K562 (cell line): ENCODE measurements around the gene NRDE2. TPM values are rescaled to one million over a fixed set of nuclear protein-coding genes. Genes with fewer than 3 reads are reported as not detected.
A peak's percentile ranks its signal among the peaks of the same experiment; 100 is the strongest.

ENCODE experiments used
- ATAC-seq: fragments of 200-7000 bp; cut with Tn5 transposase; 3 replicates; pipeline ENCODE4 v1.9.1; 2020; ENCODE audit warnings: moderate library complexity
- BruUV-seq: library from RNA; stranded (reverse); fragments of 400-500 nt; replicated peaks from 2 replicates; lab custom pipeline; 2021; lab: Mats Ljungman, UMichigan
- CTCF ChIA-PET: fragments of 300-600 bp; formaldehyde crosslinking; extraction: SDS; loops from one replicate; lab custom pipeline; 2021; ENCODE audit warnings: low intra/inter-chr PET ratio; lab: Yijun Ruan, JAX
- POLR2A ChIA-PET: fragments of 300-600, 350-650 bp; sonication (Branson Sonifier 250); formaldehyde crosslinking; extraction: SDS; loops from one replicate; lab custom pipeline; 2021; ENCODE audit warnings: antibody characterized with exemption, inconsistent platforms; lab: Yijun Ruan, JAX
- DNase-seq, 4 experiments: peaks; one replicate each; pipeline versions ENCODE4 v3.0.0 to v3.0.0-alpha.2; 2011 to 2018; ENCODE audit warnings: low spot score in 3 of 4, mixed read lengths in 3 of 4; ENCODE audit errors: extremely low read depth in 1 of 4
- FAIRE-seq: peaks from 2 replicates; lab custom pipeline; 2011; peaks lifted over from hg19 to GRCh38; lab: Jason Lieb, UNC
- H2AFZ ChIP-seq: 2 replicates; pipeline ENCODE4 v1.6.0; 2011; ENCODE audit warnings: low read depth, low read length, control low read depth, inconsistent platforms
- H3K27ac ChIP-seq: fragments of 200-600 bp; 3 replicates; pipeline ENCODE4 v1.8.0; 2011; ENCODE audit warnings: low read depth, mild to moderate bottlenecking, control low read depth, inconsistent platforms, low read length, moderate library complexity, mixed read lengths; ENCODE audit errors: extremely low read depth
- H3K27me3 ChIP-seq, 2 experiments: fragments of 300-600 bp in 1 of 2; 2 replicates in 1 of 2; 3 replicates in 1 of 2; pipeline versions ENCODE4 v1.6.0 to v1.8.0; 2011; ENCODE audit warnings: inconsistent platforms in 2 of 2, low read length in 2 of 2, mild to moderate bottlenecking in 1 of 2, mixed read lengths in 1 of 2, moderate library complexity in 1 of 2; ENCODE audit not compliant: control insufficient read depth in 2 of 2, insufficient read depth in 2 of 2
- H3K36me3 ChIP-seq: fragments of 300-600 bp; 3 replicates; pipeline ENCODE4 v1.8.0; 2011; ENCODE audit warnings: mild to moderate bottlenecking, low read length, inconsistent platforms; ENCODE audit not compliant: control insufficient read depth, insufficient read depth
- H3K4me1 ChIP-seq, 2 experiments: fragments of 200-600 bp in 1 of 2; replicated peaks in 1 of 2; 2 replicates in 1 of 2; 3 replicates in 1 of 2; pipeline versions ENCODE4 v1.5.1 to v1.8.0; 2011; ENCODE audit warnings: inconsistent platforms in 2 of 2, low read length in 2 of 2, mild to moderate bottlenecking in 1 of 2, mixed read lengths in 1 of 2, moderate library complexity in 1 of 2; ENCODE audit not compliant: control insufficient read depth in 2 of 2, insufficient read depth in 2 of 2
- H3K4me2 ChIP-seq: 2 replicates; pipeline ENCODE4 v1.6.1; 2011; ENCODE audit warnings: low read length, control low read depth, inconsistent platforms, mixed read lengths; ENCODE audit not compliant: insufficient read depth
- H3K4me3 ChIP-seq: fragments of 200-600 bp; sonication (generic), shearing (Covaris generic); 2 replicates; pipeline ENCODE4 v1.5.1; 2016; ENCODE audit warnings: control low read depth, inconsistent platforms
- H3K79me2 ChIP-seq: fragments of 200-600 bp; 3 replicates; pipeline ENCODE4 v1.8.0; 2011; ENCODE audit warnings: low read length, inconsistent platforms; ENCODE audit not compliant: control insufficient read depth, insufficient read depth
- H3K9ac ChIP-seq, 2 experiments: 2 replicates each; pipeline versions ENCODE4 v1.6.0 to v1.6.1; 2011; ENCODE audit warnings: low read depth in 2 of 2, low read length in 2 of 2, control low read depth in 1 of 2, inconsistent platforms in 1 of 2, mild to moderate bottlenecking in 1 of 2, mixed read lengths in 1 of 2; ENCODE audit not compliant: insufficient read depth in 1 of 2
- H3K9me1 ChIP-seq: one replicate; pipeline ENCODE4 v1.6.0; 2011; ENCODE audit warnings: inconsistent platforms, mild to moderate bottlenecking, low read length, moderate library complexity; ENCODE audit not compliant: control insufficient read depth, insufficient read depth
- H3K9me3 ChIP-seq: replicated peaks from 2 replicates; pipeline ENCODE4 v1.5.1; 2011; ENCODE audit warnings: low read depth, low read length, inconsistent platforms; ENCODE audit not compliant: control insufficient read depth, insufficient read depth
- H4K20me1 ChIP-seq: replicated peaks from 2 replicates; pipeline ENCODE4 v1.6.1; 2011; ENCODE audit warnings: low read length, inconsistent platforms, mixed read lengths; ENCODE audit not compliant: control insufficient read depth, insufficient read depth
- BRCA1 ChIP-seq, 2 experiments: fragments of 450-650 bp in 1 of 2; sonication (generic) in 1 of 2; formaldehyde crosslinking in 1 of 2; IDR thresholded peaks; 2 replicates each; pipeline versions ENCODE4 v1.5.0 to v1.6.1; 2017 to 2020; ENCODE audit warnings: mild to moderate bottlenecking in 1 of 2, missing genetic modification reagents in 1 of 2
- CHAMP1 ChIP-seq: fragments of 450-650 bp; IDR thresholded peaks from 2 replicates; pipeline ENCODE4 v1.6.1; 2016; ENCODE audit warnings: mild to moderate bottlenecking
- ETV5 ChIP-seq: sonication (generic); formaldehyde crosslinking; IDR thresholded peaks from 2 replicates; pipeline ENCODE4 v1.4.0; 2020; ENCODE audit warnings: low read depth, mild to moderate bottlenecking, missing genetic modification reagents
- GTF2B ChIP-seq: IDR thresholded peaks from 2 replicates; pipeline ENCODE4 v1.6.1; 2011; ENCODE audit not compliant: insufficient read length; ENCODE audit errors: extremely low read depth
- HINFP ChIP-seq: fragments of 450-650 bp; conservative IDR thresholded peaks from 2 replicates; pipeline ENCODE4 v1.6.1; 2016; ENCODE audit warnings: missing genetic modification characterization, low read depth, mild to moderate bottlenecking, control low read depth, missing compliant biosample characterization
- NCOA6 ChIP-seq: fragments of 450-650 bp; IDR thresholded peaks from 2 replicates; pipeline ENCODE4 v1.6.1; 2017; ENCODE audit warnings: mild to moderate bottlenecking
- RNF219 ChIP-seq: fragments of 250-450 bp; sonication (Bioruptor Pico); IDR thresholded peaks from 2 replicates; pipeline ENCODE4 v1.5.0; 2022; ENCODE audit warnings: mild to moderate bottlenecking
- ZBTB34 ChIP-seq: fragments of 250-450 bp; sonication (Bioruptor Pico); IDR thresholded peaks from 2 replicates; pipeline ENCODE4 v1.8.0; 2021; ENCODE audit warnings: mild to moderate bottlenecking, moderate library complexity
- ZFPM2 ChIP-seq: fragments of 250-450 bp; sonication (Bioruptor Pico); IDR thresholded peaks from 2 replicates; pipeline ENCODE4 v1.5.1; 2022; ENCODE audit warnings: mild to moderate bottlenecking
- ZNF696 ChIP-seq: fragments of 250-450 bp; sonication (Bioruptor Pico); conservative IDR thresholded peaks from 2 replicates; pipeline ENCODE4 v1.4.0; 2020; ENCODE audit warnings: mild to moderate bottlenecking, moderate library complexity
- WGBS: fragments of 100-300 bp; shearing (Covaris generic); methylation state at CpG from one replicate; pipeline ENCODE4 v1.1.6; 2016; ENCODE audit warnings: low coverage, mixed read lengths; ENCODE audit not compliant: insufficient coverage; ENCODE audit errors: missing lambda C conversion rate; 5-methylcytosine and 5-hydroxymethylcytosine counted together
- in situ Hi-C: fragments of 300-500 bp; cut with MboI; formaldehyde crosslinking; loops from 4 replicates; pipeline ENCODE4 v1.15.0; 2018; ENCODE audit warnings: inconsistent platforms, mixed read lengths
- intact Hi-C: fragments of 100-400 bp; cut with micrococcal nuclease; formaldehyde crosslinking; loops from 2 replicates; pipeline ENCODE4 v1.14.2; 2022
- polyA plus RNA-seq, 8 experiments: library from polyadenylated mRNA; depleted of rRNA in 4 of 8; stranded (reverse) in 5 of 8; unstranded in 3 of 8; fragments of >200 nt; fragmentation: Nextera tagmentation in 2 of 8; fragmentation: Illumina TruSeq in 1 of 8; extraction: Ambion mirVana in 2 of 8; extraction: Trizol in 1 of 8; gene quantifications; 2 replicates each; pipeline versions ENCODE4 v1.2.1 to v1.2.3, GENCODE V29; 2011 to 2014; ENCODE audit warnings: inconsistent platforms in 1 of 8, missing spikeins in 1 of 8
- total RNA-seq, 7 experiments: library from RNA; depleted of rRNA in 6 of 7; stranded (reverse); fragments of >200 nt in 6 of 7; fragmentation: Illumina TruSeq in 2 of 7; extraction: Trizol in 2 of 7; gene quantifications; 2 replicates each; pipeline versions ENCODE4 v1.2.1 to v1.2.3, GENCODE V29; 2011 to 2021; ENCODE audit warnings: low replicate concordance in 1 of 7

NRDE2 gene
- total and polyA plus RNA-seq, 9 of the 15 experiments (the other 6 are each of a cell fraction or from before 2014, with no cell fraction given): 3.3 to 15.0 (median 8.4) TPM

- TF ChIP-seq HINFP (tag) (no peak), BRCA1 (IDR thresholded peaks at IDR 0.05) (no peak), BRCA1 (CRISPR knock-in tag; IDR thresholded peaks at IDR 0.05) (no peak), ZBTB34 (CRISPR knock-in tag) (no peak), GTF2B (no peak)
These were observed 35.1 kb downstream of the NRDE2 start (continued) for GRCh38 chr14:90296641-90297040.

GRCh38 chr14:90295870-90296516 is 35.7 kb downstream of the NRDE2 start:
- WGBS: 88% methylated on average over 5 of the region's 5 CpGs
- intact Hi-C loops (no loop called here), in situ Hi-C loops (no loop called here)
- no peak overlapping the region for H2AFZ ChIP-seq
- DNase-seq (no peak), FAIRE-seq (peak; percentile 15), ATAC-seq (no peak)
- POLR2A ChIA-PET: no interaction called here
- no peaks in the 10 kb centered on the region for H3K27me3 ChIP-seq
- H3K4me2 ChIP-seq: no peak overlapping the region
- H3K9me1 ChIP-seq: no peaks in the 10 kb centered on the region
- CTCF ChIA-PET: no interaction called here
- H3K9ac ChIP-seq: no peak overlapping the region
- no peaks in the 10 kb centered on the region for H3K9me3 ChIP-seq
- H3K36me3 ChIP-seq: peaks cover 47% of the 10 kb centered on the region; the same call in 2 of the 3 replicates
- H3K79me2 ChIP-seq: no peaks in the 10 kb centered on the region
- H3K27ac ChIP-seq: no peak overlapping the region
- no peak overlapping the region for H3K4me3 ChIP-seq
- no TSS peak for BruUV-seq
- H3K4me1 ChIP-seq: no peaks in the 10 kb centered on the region
- H4K20me1 ChIP-seq: no peaks in the 10 kb centered on the region
- TF ChIP-seq ETV5 (no peak), CHAMP1 (no peak), ZFPM2 (CRISPR knock-in tag) (no peak), NCOA6 (no peak), ZNF696 (no peak), RNF219 (CRISPR knock-in tag) (no peak)
